Keratinocyte (primary cell): ENCODE measurements around the gene CEACAM5. TPM values are rescaled to one million over a fixed set of nuclear protein-coding genes. Genes with fewer than 3 reads are reported as not detected.
"Not testable (repeated sequence)": the region's sequence is repeated elsewhere in the genome, so short reads cannot be mapped to it uniquely, and the experiment has no call there.

Experiments
- DNase-seq: peaks from one replicate; pipeline ENCODE4 v3.0.0-alpha.2; 2011; ENCODE audit warnings: low read depth, missing footprints, low spot score
- FAIRE-seq: peaks from 2 replicates; lab custom pipeline; 2011; peaks lifted over from hg19 to GRCh38; lab: Jason Lieb, UNC
- H2AFZ ChIP-seq: 2 replicates; pipeline ENCODE4 v1.6.0; 2012; ENCODE audit warnings: low read length, control low read depth, inconsistent platforms; ENCODE audit not compliant: control insufficient read depth
- H3K27ac ChIP-seq: 2 replicates; pipeline ENCODE4 v1.5.1; 2011; ENCODE audit warnings: low read length; ENCODE audit not compliant: control insufficient read depth, insufficient read depth
- H3K27me3 ChIP-seq: 3 replicates; pipeline ENCODE4 v1.6.0; 2011; ENCODE audit warnings: low read length; ENCODE audit not compliant: control insufficient read depth, insufficient read depth; ENCODE audit errors: extremely low read depth
- H3K36me3 ChIP-seq, 2 experiments: 2 replicates in 1 of 2; 3 replicates in 1 of 2; pipeline ENCODE4 v1.5.1; 2011; ENCODE audit warnings: low read length in 2 of 2, mild to moderate bottlenecking in 1 of 2; ENCODE audit not compliant: control insufficient read depth in 2 of 2, insufficient read depth in 2 of 2; ENCODE audit errors: extremely low read depth in 1 of 2
- H3K4me1 ChIP-seq: 3 replicates; pipeline ENCODE4 v1.5.1; 2011; ENCODE audit warnings: low read length; ENCODE audit not compliant: control insufficient read depth, insufficient read depth; ENCODE audit errors: extremely low read depth
- H3K4me2 ChIP-seq: 3 replicates; pipeline ENCODE4 v1.6.0; 2011; ENCODE audit warnings: low read depth, low read length; ENCODE audit not compliant: control insufficient read depth, insufficient read depth; ENCODE audit errors: extremely low read depth
- H3K4me3 ChIP-seq, 3 experiments: fragments of 200-600 bp in 1 of 3; sonication (generic) in 1 of 3; 2 replicates in 2 of 3; 3 replicates in 1 of 3; pipeline ENCODE4 v1.5.1; 2011 to 2016; ENCODE audit warnings: low read length in 3 of 3, mild to moderate bottlenecking in 3 of 3, control low read depth in 2 of 3, inconsistent platforms in 1 of 3, low read depth in 1 of 3, mixed read lengths in 1 of 3, mixed run types in 1 of 3, moderate library complexity in 1 of 3; ENCODE audit not compliant: control insufficient read depth in 2 of 3, insufficient read depth in 2 of 3; ENCODE audit errors: extremely low read depth in 1 of 3
- H3K79me2 ChIP-seq: 2 replicates; pipeline ENCODE4 v1.6.0; 2012; ENCODE audit warnings: low read length; ENCODE audit not compliant: control insufficient read depth, insufficient read depth
- H3K9ac ChIP-seq: 3 replicates; pipeline ENCODE4 v1.6.0; 2011; ENCODE audit warnings: low read length; ENCODE audit not compliant: control insufficient read depth, insufficient read depth; ENCODE audit errors: extremely low read depth
- H3K9me1 ChIP-seq: 3 replicates; pipeline ENCODE4 v1.6.0; 2011; ENCODE audit warnings: low read length; ENCODE audit not compliant: control insufficient read depth, insufficient read depth; ENCODE audit errors: extremely low read depth
- H3K9me3 ChIP-seq: 2 replicates; pipeline ENCODE4 v1.5.1; 2012; ENCODE audit warnings: low read depth, low read length; ENCODE audit not compliant: control insufficient read depth
- H4K20me1 ChIP-seq: 3 replicates; pipeline ENCODE4 v1.6.0; 2011; ENCODE audit warnings: low read length; ENCODE audit not compliant: control insufficient read depth, insufficient read depth; ENCODE audit errors: extremely low read depth
- CTCF ChIP-seq, 3 experiments: IDR thresholded peaks in 1 of 3; conservative IDR thresholded peaks in 1 of 3; optimal IDR thresholded peaks in 1 of 3; 2 replicates in 2 of 3; 3 replicates in 1 of 3; pipeline versions ENCODE3 to v1.5.1; 2011; ENCODE audit warnings: low read length in 3 of 3, mild to moderate bottlenecking in 3 of 3, moderate library complexity in 2 of 3, control low read depth in 1 of 3, inconsistent platforms in 1 of 3; ENCODE audit not compliant: insufficient read depth in 2 of 3; ENCODE audit errors: extremely low read depth in 1 of 3
- EZH2 ChIP-seq: IDR thresholded peaks from one replicate; pipeline ENCODE4 v1.6.1; 2012; ENCODE audit warnings: inconsistent platforms, mild to moderate bottlenecking, low read length, moderate library complexity
- dilution Hi-C: fragments of 300-500 bp; cut with MboI; formaldehyde crosslinking; loops from one replicate; pipeline ENCODE4 v1.7.0; 2020; ENCODE audit warnings: low sequenced_read_pairs; ENCODE audit not compliant: extremely low pct_ligation_motif_present
- polyA plus RNA-seq, 5 experiments: library from polyadenylated mRNA; depleted of rRNA in 3 of 5; stranded (reverse) in 3 of 5; stranded (forward) in 1 of 5; unstranded in 1 of 5; fragments of >200 nt; gene quantifications; 1 replicate in 1 of 5; 2 replicates in 3 of 5; 3 replicates in 1 of 5; pipeline versions ENCODE4 v1.2.1 to v1.2.3, GENCODE V29; 2011 to 2012; ENCODE audit warnings: missing spikeins in 2 of 5, low read depth in 1 of 5, low replicate concordance in 1 of 5

The CEACAM5 gene
- polyA plus RNA-seq, 1 donor (not counting 4 experiments of a cell fraction or from before 2014, with no cell fraction given) = not detected

- H3K9me3 ChIP-seq = no peaks in the 10 kb centered on the region
- H3K4me1 ChIP-seq = no peaks in the 10 kb centered on the region
- TF ChIP-seq EZH2 (no peak), CTCF (optimal IDR thresholded peaks at IDR 0.05 in 1 of 3, IDR thresholded peaks at IDR 0.05 in 1 of 3, conservative IDR thresholded peaks at IDR 0.05 in 1 of 3; ENCODE audit: extremely low read depth in 1 of 3, insufficient read depth in 2 of 3, low read length in 3 of 3) (peak; percentile 69 to 80 (median 75))
- H3K27ac ChIP-seq = no peak overlapping the region
- H2AFZ ChIP-seq = no peak overlapping the region
- no peaks in the 10 kb centered on the region for H3K9me1 ChIP-seq
- peaks cover 14% of the 10 kb centered on the region for H3K27me3 ChIP-seq
- no peaks in the 10 kb centered on the region for H4K20me1 ChIP-seq
- H3K4me2 ChIP-seq = no peak overlapping the region
- peak; percentile 80 for FAIRE-seq
- H3K4me3 ChIP-seq = no peak overlapping the region
- dilution Hi-C loops = no loop called here
- no peaks in the 10 kb centered on the region for H3K79me2 ChIP-seq
- no peak overlapping the region for H3K9ac ChIP-seq
- DNase-seq = no peak
- H3K36me3 ChIP-seq = no peaks in the 10 kb centered on the region
These were observed 38.3 kb downstream of the CEACAM5 start for GRCh38 chr19:41746593-41747227.

GRCh38 chr19:41748012-41748411 lies 39.6 kb downstream of the CEACAM5 start:
- Histone ChIP-seq H3K4me1 (no peaks in the 10 kb centered on the region), H4K20me1 (no peaks in the 10 kb centered on the region), H3K27me3 (peaks cover 21% of the 10 kb centered on the region), H3K9ac (no peak overlapping the region), H3K27ac (no peak overlapping the region), H2AFZ (no peak overlapping the region), H3K36me3 (no peaks in the 10 kb centered on the region), H3K79me2 (no peaks in the 10 kb centered on the region), H3K9me3 (no peaks in the 10 kb centered on the region), H3K4me2 (no peak overlapping the region), H3K9me1 (no peaks in the 10 kb centered on the region), H3K4me3 (no peak overlapping the region)
- no peak for TF ChIP-seq CTCF (optimal IDR thresholded peaks at IDR 0.05 in 1 of 3, IDR thresholded peaks at IDR 0.05 in 1 of 3, conservative IDR thresholded peaks at IDR 0.05 in 1 of 3; ENCODE audit: extremely low read depth in 1 of 3, insufficient read depth in 2 of 3, low read length in 3 of 3)
- no peak for TF ChIP-seq EZH2
- dilution Hi-C loops = no loop called here
- no peak for DNase-seq
- FAIRE-seq = no peak

GRCh38 chr19:41750248-41751134 lies 42.1 kb downstream of the CEACAM5 start:
- FAIRE-seq, H2AFZ ChIP-seq, H3K9ac ChIP-seq, H3K27ac ChIP-seq, H3K9me3 ChIP-seq, H3K4me3 ChIP-seq, H3K79me2 ChIP-seq, DNase-seq, H3K4me1 ChIP-seq, H4K20me1 ChIP-seq, H3K36me3 ChIP-seq, H3K9me1 ChIP-seq, dilution Hi-C loops, H3K4me2 ChIP-seq: not testable (repeated sequence)
- H3K27me3 ChIP-seq = peaks cover 20% of the 10 kb centered on the region
